Activated CD4-positive, alpha-beta memory T cell treated with anti-CD3 and anti-CD28 coated beads, Interleukin-2, amount 10 ng/mL, durations not matched to agents 7 days and 5 days (primary cell): ENCODE measurements around the gene GRM4. TPM values are rescaled to one million over a fixed set of nuclear protein-coding genes. Genes with fewer than 3 reads are reported as not detected.
A peak's percentile ranks its signal among the peaks of the same experiment; 100 is the strongest.

ENCODE experiments used
- CTCF ChIA-PET: fragments of 350-600 bp; sonication (Branson Sonifier 250); formaldehyde crosslinking; loops from one replicate; lab custom pipeline; 2021; ENCODE audit warnings: antibody characterized with exemption, inconsistent platforms; lab: Charles Lee
- POLR2A ChIA-PET: fragments of 350-600 bp; sonication (Branson Sonifier 250); formaldehyde crosslinking; loops from one replicate; lab custom pipeline; 2021; ENCODE audit warnings: antibody characterized with exemption; lab: Charles Lee
- DNase-seq: peaks from one replicate; pipeline ENCODE4 v3.0.0-alpha.2; 2020
- H3K27ac Mint-ChIP-seq: one replicate; pipeline ENCODE4 v1.8.0; 2021; ENCODE audit warnings: mild to moderate bottlenecking, mixed read lengths
- H3K27me3 Mint-ChIP-seq: one replicate; pipeline ENCODE4 v1.8.0; 2021; ENCODE audit warnings: mixed read lengths
- H3K36me3 Mint-ChIP-seq: one replicate; pipeline ENCODE4 v1.8.0; 2021; ENCODE audit warnings: low read depth, mixed read lengths
- H3K4me1 Mint-ChIP-seq: one replicate; pipeline ENCODE4 v1.8.0; 2021; ENCODE audit warnings: mixed read lengths
- H3K4me3 Mint-ChIP-seq: one replicate; pipeline ENCODE4 v1.8.0; 2021; ENCODE audit warnings: mild to moderate bottlenecking, mixed read lengths
- H3K9me3 Mint-ChIP-seq: one replicate; pipeline ENCODE4 v1.8.0; 2021; ENCODE audit warnings: mixed read lengths
- total RNA-seq, 2 experiments: library from RNA; stranded (reverse); gene quantifications; one replicate each; pipeline ENCODE4 v1.2.3, GENCODE V29; 2021

Gene GRM4
- total RNA-seq, 2 experiments from 2014 or later = not detected

DNA sequence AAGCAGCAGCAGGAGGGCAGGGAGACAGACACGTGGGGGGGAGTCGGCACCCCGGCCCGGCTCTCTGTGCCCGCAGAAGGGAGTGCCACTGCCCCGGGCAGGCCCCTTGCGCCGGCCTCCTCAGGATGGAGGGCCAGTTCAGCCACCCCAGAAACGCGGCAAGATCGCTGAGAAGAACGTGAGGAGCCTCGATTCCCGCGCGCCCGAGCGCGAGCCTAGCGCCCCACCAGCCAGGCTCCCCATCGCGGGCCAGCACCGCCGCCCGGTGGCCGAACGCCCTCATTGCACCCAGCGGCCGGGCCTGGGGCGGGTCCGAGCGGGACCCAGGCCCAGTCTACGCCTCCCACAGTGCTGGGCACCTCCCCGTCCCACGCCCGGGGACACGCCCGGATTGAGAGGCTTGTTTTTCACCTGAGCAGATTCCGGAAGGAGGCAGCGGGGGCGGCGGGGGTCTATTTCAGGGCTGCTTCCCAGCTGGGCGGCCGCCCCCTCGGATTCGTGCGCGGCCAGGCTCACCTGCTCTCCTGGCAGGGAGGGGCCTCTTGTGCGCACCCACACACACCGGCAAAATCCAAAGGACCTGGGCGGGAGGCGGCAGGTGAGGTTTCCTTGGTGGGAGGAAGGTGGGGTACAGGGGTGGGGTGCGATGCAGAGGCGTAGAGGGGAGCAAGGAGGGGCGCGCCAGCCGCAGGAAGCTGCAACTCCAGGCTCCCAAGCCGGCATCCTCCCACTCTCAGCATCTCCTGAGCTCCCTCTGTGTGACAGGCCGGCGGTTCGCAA is 9.0 kb upstream of the GRM4 start:
- peaks cover 3% of the 10 kb centered on the region for H3K9me3 Mint-ChIP-seq
- peak; percentile 60 for DNase-seq
- no peaks in the 10 kb centered on the region for H3K36me3 Mint-ChIP-seq
- no peak overlapping the region for H3K4me3 Mint-ChIP-seq
- H3K27ac Mint-ChIP-seq = no peak overlapping the region
- H3K27me3 Mint-ChIP-seq = peaks cover 65% of the 10 kb centered on the region
- POLR2A ChIA-PET = no interaction called here
- no peaks in the 10 kb centered on the region for H3K4me1 Mint-ChIP-seq
- CTCF ChIA-PET = interaction anchor here (0.6 to 3.0 kb wide), 9 partner anchors 8 to 607 kb away, joined by 3 to 32 read pairs (median 4); partner anchors contain the start of gene UQCC2

DNA sequence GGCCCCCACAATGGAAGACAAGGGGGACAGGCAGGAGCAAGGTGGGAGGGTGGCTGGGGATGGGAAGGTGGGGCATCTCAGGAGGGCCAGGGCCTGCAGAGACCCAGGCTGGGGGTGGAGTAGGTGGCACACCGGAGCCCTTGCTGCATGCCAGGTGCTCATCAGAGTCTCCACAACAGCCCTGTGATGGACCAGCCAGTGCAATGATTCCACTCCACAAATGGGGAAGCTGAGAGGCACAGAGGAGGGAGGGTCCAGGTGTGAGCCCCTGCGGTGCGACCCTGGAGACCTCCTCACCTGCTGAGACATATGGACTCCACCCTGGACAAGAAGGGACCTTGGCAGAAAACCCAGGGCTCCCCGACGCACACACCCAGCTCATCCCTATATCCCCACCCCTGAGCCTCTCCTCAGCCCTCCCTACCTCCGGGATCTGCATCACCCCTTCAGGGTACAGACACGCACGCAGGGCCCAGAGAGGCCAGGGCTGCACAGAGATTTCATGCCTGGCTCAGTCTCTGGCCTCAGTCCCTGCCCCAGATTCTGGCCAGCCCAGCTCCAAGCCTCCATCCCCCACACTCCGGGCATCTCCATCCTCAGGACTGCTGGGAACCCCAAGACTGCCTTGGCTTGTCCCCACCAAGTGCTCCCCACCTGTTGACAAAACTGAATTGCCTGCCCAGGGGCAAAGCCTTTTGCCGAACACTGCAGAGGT is 7.1 kb upstream of the GRM4 start:
- POLR2A ChIA-PET = no interaction called here
- no peaks in the 10 kb centered on the region for H3K9me3 Mint-ChIP-seq
- H3K36me3 Mint-ChIP-seq = no peaks in the 10 kb centered on the region
- no peak overlapping the region for H3K4me3 Mint-ChIP-seq
- CTCF ChIA-PET = interaction anchor here (0.8 kb wide), 1 partner anchor 98 kb away, joined by 3 read pairs; no protein-coding TSS in a partner anchor
- no peak overlapping the region for H3K27ac Mint-ChIP-seq
- H3K27me3 Mint-ChIP-seq = peaks cover 67% of the 10 kb centered on the region
- no peak for DNase-seq
- no peaks in the 10 kb centered on the region for H3K4me1 Mint-ChIP-seq

DNA sequence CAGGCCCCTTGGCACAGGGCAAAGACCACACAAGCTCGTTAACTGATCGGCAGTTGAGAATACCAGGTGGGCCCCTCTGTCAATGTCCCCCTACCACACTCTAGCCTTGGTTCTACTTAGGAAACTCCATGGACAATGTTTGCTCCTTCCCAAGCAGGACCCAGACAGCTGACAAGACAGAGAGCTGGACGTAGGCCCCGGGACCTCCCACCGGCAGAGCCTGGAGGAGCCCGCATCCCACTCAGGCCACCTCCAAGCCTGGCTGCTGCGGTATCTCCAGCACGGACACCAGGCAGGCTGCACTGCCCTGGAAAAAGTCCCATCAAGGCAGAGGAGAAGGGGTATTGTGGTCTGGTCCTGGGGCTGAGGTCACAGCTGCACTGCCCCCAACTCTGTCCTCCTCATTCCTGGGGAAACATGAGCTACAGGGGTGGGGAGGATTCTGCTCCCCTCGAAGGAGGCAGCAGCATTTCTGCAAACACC is 6.2 kb upstream of the GRM4 start:
- H3K36me3 Mint-ChIP-seq = no peaks in the 10 kb centered on the region
- ChIA-PET POLR2A (no interaction called here), CTCF (interaction anchor here (0.8 kb wide), 1 partner anchor 97 kb away, joined by 3 read pairs; no protein-coding TSS in a partner anchor)
- no peak overlapping the region for H3K4me3 Mint-ChIP-seq
- no peaks in the 10 kb centered on the region for H3K9me3 Mint-ChIP-seq
- H3K27me3 Mint-ChIP-seq = peaks cover 64% of the 10 kb centered on the region
- no peaks in the 10 kb centered on the region for H3K4me1 Mint-ChIP-seq
- H3K27ac Mint-ChIP-seq = no peak overlapping the region
- DNase-seq = no peak

DNA sequence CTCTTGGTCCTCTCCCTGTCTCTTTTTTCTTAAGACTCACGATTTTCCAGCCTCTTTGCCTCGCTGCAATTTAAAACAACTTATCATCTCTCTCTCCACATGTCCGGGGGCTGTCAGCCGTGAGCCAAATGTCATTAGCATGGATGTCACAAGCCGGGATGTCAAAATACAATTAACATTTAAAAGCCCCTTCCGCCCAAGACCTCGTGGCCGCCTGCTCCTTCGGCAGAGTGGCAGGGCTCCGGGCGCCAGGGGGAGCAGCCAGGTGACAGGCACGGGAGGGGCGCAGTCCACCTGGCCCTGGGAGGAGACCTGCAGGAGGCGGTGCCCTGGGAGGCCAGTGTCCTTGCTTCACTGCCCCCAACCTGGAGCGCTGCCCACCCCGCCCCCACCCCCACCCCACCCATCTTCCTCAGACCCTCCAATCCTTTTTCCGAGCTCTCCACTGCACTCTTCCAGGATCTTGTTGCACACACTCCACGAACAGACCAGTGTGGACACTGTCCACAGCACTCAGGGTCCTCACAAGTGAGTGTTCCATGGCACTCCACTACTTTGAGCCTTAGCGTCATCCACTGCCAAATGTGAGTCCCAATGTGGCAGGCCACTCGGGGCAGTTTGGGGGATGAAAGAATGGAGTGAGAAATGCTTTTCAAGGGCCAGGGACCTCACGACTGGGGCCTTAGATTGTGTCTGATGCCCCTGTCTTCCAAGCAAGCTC is 5.6 kb upstream of the GRM4 start:
- DNase-seq = no peak
- Mint-ChIP-seq H3K27me3 (peaks cover 63% of the 10 kb centered on the region), H3K4me1 (no peaks in the 10 kb centered on the region), H3K27ac (no peak overlapping the region), H3K9me3 (no peaks in the 10 kb centered on the region), H3K4me3 (no peak overlapping the region), H3K36me3 (no peaks in the 10 kb centered on the region)
- ChIA-PET POLR2A (no interaction called here), CTCF (no interaction called here)

DNA sequence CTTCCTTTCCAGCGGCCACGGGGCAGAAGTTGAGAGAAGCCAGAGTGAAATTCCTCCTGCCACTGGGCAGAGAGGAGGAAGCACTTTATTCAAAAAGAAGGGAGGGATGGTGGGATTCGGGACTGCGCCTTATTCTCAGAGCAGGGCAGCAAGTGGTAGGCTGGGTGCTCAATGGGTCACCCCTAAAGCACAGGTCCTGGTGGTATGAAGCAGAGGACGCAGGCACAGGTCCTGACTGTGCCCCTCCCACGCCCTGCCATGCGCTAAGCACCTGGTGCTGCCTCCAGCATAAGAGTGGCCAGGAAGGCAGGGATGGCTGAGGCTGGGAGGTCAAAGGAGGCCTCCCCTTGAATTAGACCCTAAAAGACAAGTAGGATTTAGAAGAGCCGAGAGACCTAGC is 4.9 kb upstream of the GRM4 start:
- Mint-ChIP-seq H3K27ac (no peak overlapping the region), H3K4me3 (no peak overlapping the region), H3K4me1 (peaks cover 5% of the 10 kb centered on the region), H3K36me3 (no peaks in the 10 kb centered on the region), H3K9me3 (no peaks in the 10 kb centered on the region), H3K27me3 (peaks cover 63% of the 10 kb centered on the region)
- POLR2A ChIA-PET = no interaction called here
- DNase-seq = no peak
- CTCF ChIA-PET = no interaction called here

DNA sequence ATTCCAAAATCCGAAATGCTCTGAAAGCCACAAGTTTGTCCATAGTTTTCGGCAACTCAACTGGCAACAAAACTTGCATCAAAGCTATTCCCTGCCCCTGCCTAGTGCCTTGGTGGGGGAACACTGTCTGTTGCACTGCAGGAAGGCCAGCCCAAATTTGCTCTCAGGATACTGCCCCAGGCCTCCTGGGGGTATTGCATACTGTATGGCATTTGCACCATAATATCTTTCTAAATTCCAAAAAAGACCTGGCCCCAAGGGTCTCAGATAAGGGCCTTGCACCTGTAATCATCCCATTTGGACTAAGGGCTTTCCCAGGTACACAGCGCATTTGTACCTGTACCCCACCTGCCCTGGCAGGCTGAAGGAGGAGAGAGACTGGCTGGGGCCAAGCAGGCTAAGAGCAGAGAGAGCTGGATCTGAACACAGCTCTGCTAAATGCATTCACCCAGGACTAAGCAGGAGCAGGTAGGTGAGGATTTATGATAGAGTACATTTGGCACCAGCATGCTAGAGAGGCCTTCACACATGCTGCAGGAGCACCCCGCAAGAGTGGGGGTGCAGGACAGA is 4.0 kb upstream of the GRM4 start:
- POLR2A ChIA-PET = no interaction called here
- Mint-ChIP-seq H3K36me3 (no peaks in the 10 kb centered on the region), H3K27me3 (peaks cover 65% of the 10 kb centered on the region), H3K27ac (no peak overlapping the region), H3K9me3 (no peaks in the 10 kb centered on the region), H3K4me1 (peaks cover 6% of the 10 kb centered on the region), H3K4me3 (no peak overlapping the region)
- no peak for DNase-seq
- CTCF ChIA-PET = interaction anchor here (0.6 to 1.9 kb wide), 3 partner anchors 14 to 379 kb away, joined by 3 to 5 read pairs (median 5); no protein-coding TSS in a partner anchor

DNA sequence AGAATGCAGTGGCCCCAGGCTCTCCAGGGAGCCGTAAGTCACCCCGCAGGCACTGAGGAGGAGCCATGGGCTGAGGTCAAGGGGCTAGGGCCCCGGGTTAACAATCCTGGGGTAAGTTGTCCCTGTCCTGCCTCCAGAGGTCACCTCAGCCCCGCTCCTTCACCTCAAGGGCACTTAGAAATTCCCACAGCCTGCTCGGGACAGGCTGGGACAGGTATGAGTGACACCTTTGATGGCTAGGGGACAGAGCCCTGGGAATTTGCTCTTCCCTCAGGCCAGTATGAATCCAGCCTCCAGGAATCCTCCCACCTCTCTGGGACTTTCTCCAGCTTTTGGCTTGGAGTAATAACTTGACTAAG is 3.5 kb upstream of the GRM4 start:
- Mint-ChIP-seq H3K4me3 (no peak overlapping the region), H3K27me3 (peaks cover 65% of the 10 kb centered on the region), H3K9me3 (no peaks in the 10 kb centered on the region), H3K4me1 (peaks cover 6% of the 10 kb centered on the region), H3K27ac (no peak overlapping the region), H3K36me3 (no peaks in the 10 kb centered on the region)
- ChIA-PET POLR2A (no interaction called here), CTCF (interaction anchor here (1.9 kb wide), 1 partner anchor 379 kb away, joined by 5 read pairs; no protein-coding TSS in a partner anchor)
- no peak for DNase-seq

DNA sequence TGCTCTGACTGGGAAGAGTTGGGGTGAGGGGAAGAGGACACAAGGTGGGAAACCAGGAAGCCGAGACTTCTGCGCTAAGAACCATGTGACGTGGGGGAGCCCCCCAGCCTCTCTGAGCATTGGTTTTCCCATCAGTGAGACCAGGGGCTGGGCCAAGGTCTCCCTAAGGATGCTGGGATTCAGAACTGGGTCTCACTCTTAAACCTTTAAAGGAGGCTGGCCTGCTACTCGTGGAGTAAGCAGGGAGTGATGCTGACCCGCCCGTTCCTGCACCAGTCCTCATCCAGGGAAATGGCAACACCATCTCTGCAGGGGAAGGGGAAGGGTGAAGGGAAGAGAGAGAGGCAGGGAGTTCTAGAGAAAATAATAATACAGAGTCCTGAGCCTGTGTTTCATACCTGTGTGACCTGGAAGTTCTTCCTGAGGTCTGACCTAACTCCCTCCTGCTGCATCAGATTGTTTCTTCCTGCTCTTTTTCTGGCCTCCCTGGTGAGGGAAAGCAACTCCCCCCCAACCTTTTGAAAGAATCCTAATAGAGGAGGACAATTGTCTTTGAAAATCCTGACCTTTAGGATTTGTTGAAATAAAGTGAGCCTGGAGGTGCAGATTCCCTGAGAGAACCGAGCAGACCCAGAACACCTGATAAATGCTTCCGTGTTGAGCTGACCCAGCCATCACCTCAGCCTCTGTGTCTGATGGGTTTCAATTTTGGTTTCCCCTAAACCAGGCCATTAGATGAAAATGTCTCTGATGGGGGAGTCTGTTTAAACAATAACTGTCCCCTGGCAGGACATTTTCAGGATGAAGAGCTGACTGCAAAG is 3.0 kb upstream of the GRM4 start:
- Mint-ChIP-seq H3K36me3 (no peaks in the 10 kb centered on the region), H3K9me3 (no peaks in the 10 kb centered on the region), H3K27me3 (peaks cover 61% of the 10 kb centered on the region), H3K27ac (no peak overlapping the region), H3K4me3 (no peak overlapping the region), H3K4me1 (peaks cover 6% of the 10 kb centered on the region)
- CTCF ChIA-PET = interaction anchor here (1.9 kb wide), 1 partner anchor 378 kb away, joined by 5 read pairs; no protein-coding TSS in a partner anchor
- POLR2A ChIA-PET = no interaction called here
- no peak for DNase-seq

DNA sequence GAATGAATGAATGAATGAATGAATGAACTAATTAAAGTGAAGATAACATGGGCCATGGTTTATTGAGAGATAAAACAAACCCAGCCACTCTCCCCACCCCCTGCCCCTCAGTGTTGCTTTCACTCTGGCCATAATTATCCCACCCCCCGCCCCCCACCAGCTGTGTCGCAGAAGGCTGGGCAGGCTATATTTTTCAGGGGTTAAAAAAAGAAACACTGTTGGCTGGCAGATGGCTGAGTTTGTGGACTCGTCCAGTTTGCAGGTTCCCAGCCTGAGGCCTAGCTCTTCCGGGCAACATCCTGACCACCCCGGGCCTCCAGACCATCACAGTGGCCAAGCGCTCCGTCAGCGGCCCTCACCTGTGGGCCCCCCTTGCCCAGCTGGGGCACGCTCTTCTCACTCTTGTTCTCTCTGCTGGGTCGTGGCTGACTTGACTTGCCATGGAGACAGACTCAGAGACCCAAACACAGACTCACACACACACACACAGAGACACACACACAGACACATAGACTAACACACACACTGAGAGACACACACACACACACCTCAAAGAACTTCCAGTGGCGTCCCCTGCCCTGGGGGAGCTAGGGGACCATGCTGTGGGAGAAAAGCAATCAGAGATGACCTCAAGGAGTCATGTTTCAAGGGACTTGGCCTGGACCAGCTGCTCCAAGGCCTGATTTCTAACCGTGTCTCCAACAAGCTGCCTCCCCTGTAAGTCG is 2.2 kb upstream of the GRM4 start:
- Mint-ChIP-seq H3K27ac (no peak overlapping the region), H3K36me3 (no peaks in the 10 kb centered on the region), H3K4me3 (no peak overlapping the region), H3K27me3 (peaks cover 65% of the 10 kb centered on the region), H3K4me1 (peaks cover 10% of the 10 kb centered on the region), H3K9me3 (no peaks in the 10 kb centered on the region)
- ChIA-PET CTCF (no interaction called here), POLR2A (no interaction called here)
- no peak for DNase-seq

DNA sequence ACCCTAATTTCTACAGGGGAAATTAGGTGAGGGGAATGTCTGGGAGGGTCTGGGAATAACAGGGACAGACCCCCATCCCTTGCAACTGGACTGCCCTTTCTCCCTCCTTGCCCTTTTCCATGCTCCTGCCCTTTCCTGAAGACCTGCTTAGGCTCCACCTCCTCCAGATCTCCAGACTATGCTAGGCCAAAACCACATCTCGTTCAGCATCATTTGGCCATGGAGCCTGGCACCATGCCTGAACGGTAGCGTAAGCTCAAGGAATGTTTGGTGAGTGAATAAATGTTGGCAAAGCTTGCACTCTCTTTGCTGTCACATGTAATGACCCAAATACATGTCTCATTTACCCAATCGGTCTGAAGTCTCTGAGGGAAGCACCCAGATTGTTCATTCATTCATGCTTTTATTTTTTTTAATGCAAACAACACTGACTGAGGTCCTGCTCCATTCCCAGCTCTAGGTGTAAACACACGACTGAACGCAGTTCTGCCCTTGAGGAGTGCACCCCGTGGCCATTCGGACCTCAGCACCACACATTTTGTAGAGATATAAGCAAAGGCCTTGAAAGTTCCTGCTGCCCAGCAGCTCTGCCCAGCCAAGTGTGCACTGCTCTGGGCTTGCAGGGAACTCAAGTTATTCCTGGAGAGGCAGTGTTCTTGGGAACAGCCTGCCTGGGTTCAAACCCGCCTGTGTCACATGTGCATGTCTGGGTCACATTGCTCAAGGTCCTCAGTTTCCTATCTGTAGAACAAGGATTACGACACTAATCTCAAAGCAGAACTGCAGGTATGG is 1.1 kb upstream of the GRM4 start:
- DNase-seq = no peak
- Mint-ChIP-seq H3K27me3 (peaks cover 66% of the 10 kb centered on the region), H3K36me3 (no peaks in the 10 kb centered on the region), H3K4me1 (peaks cover 12% of the 10 kb centered on the region), H3K9me3 (no peaks in the 10 kb centered on the region), H3K4me3 (no peak overlapping the region), H3K27ac (no peak overlapping the region)
- POLR2A ChIA-PET = no interaction called here
- CTCF ChIA-PET = interaction anchor here (1.0 kb wide), 1 partner anchor 92 kb away, joined by 3 read pairs; no protein-coding TSS in a partner anchor
